HUES6 (cell line): Measurements from ENCODE around the gene ZBTB20.

ENCODE experiments used
- H3K27ac ChIP-seq: 2 replicates; pipeline ENCODE4 v1.7.0; 2013; ENCODE audit warnings: low read depth, mild to moderate bottlenecking, low read length, inconsistent platforms
- H3K27me3 ChIP-seq: 2 replicates; pipeline ENCODE4 v1.6.1; 2013; ENCODE audit warnings: low read length; ENCODE audit not compliant: control insufficient read depth, insufficient read depth
- H3K36me3 ChIP-seq: 2 replicates; pipeline ENCODE4 v1.6.1; 2013; ENCODE audit warnings: low read length; ENCODE audit not compliant: control insufficient read depth, insufficient read depth
- H3K4me1 ChIP-seq: 2 replicates; pipeline ENCODE4 v1.6.1; 2013; ENCODE audit warnings: low read length; ENCODE audit not compliant: control insufficient read depth, insufficient read depth
- H3K4me3 ChIP-seq: 2 replicates; pipeline ENCODE4 v1.5.1; 2013; ENCODE audit warnings: low read depth, low read length
- H3K9ac ChIP-seq: one replicate; pipeline ENCODE4 v1.6.1; 2013; ENCODE audit warnings: mild to moderate bottlenecking, low read length
- H3K9me3 ChIP-seq: 2 replicates; pipeline ENCODE4 v1.6.1; 2013; ENCODE audit warnings: low read depth, low read length; ENCODE audit not compliant: control insufficient read depth, insufficient read depth

Gene ZBTB20

GRCh38 chr3:114668099-114668498 is 479.0 kb downstream of the ZBTB20 start:
- H3K9ac ChIP-seq, result no peak overlapping the region
- H3K4me1 ChIP-seq, result peaks cover 6% of the 10 kb centered on the region; the same call in 1 of the 2 replicates
- H3K36me3 ChIP-seq, result no peaks in the 10 kb centered on the region
- H3K27me3 ChIP-seq, result no peaks in the 10 kb centered on the region
- no peaks in the 10 kb centered on the region for H3K9me3 ChIP-seq
- H3K4me3 ChIP-seq, result no peak overlapping the region
- H3K27ac ChIP-seq, result no peak overlapping the region

GRCh38 chr3:114666623-114667022 is 480.5 kb downstream of the ZBTB20 start:
- H3K4me1 ChIP-seq, result no peaks in the 10 kb centered on the region
- no peak overlapping the region for H3K27ac ChIP-seq
- H3K9me3 ChIP-seq, result no peaks in the 10 kb centered on the region
- no peak overlapping the region for H3K4me3 ChIP-seq
- no peaks in the 10 kb centered on the region for H3K36me3 ChIP-seq
- H3K27me3 ChIP-seq, result no peaks in the 10 kb centered on the region
- H3K9ac ChIP-seq, result no peak overlapping the region

- H3K4me3 ChIP-seq, result no peak overlapping the region
- H3K9ac ChIP-seq, result no peak overlapping the region
- no peaks in the 10 kb centered on the region for H3K27me3 ChIP-seq
- no peaks in the 10 kb centered on the region for H3K9me3 ChIP-seq
- H3K36me3 ChIP-seq, result no peaks in the 10 kb centered on the region
- no peaks in the 10 kb centered on the region for H3K4me1 ChIP-seq
- no peak overlapping the region for H3K27ac ChIP-seq
Measured at GRCh38 chr3:114664006-114664405, 483.1 kb downstream of the ZBTB20 start.

GRCh38 chr3:114660808-114661207 is 486.3 kb downstream of the ZBTB20 start:
- Histone ChIP-seq H3K4me1 (no peaks in the 10 kb centered on the region), H3K9ac (no peak overlapping the region), H3K27ac (no peak overlapping the region), H3K36me3 (no peaks in the 10 kb centered on the region), H3K27me3 (no peaks in the 10 kb centered on the region), H3K4me3 (no peak overlapping the region), H3K9me3 (no peaks in the 10 kb centered on the region)

- Histone ChIP-seq H3K4me3 (no peak overlapping the region), H3K27me3 (no peaks in the 10 kb centered on the region), H3K27ac (no peak overlapping the region), H3K36me3 (no peaks in the 10 kb centered on the region), H3K9ac (no peak overlapping the region), H3K9me3 (no peaks in the 10 kb centered on the region), H3K4me1 (no peaks in the 10 kb centered on the region)
Measured at GRCh38 chr3:114660124-114660523, 487.0 kb downstream of the ZBTB20 start.

GRCh38 chr3:114659109-114660061 is 487.7 kb downstream of the ZBTB20 start:
- Histone ChIP-seq H3K9ac (no peak overlapping the region), H3K27ac (no peak overlapping the region), H3K9me3 (no peaks in the 10 kb centered on the region), H3K36me3 (no peaks in the 10 kb centered on the region), H3K4me3 (no peak overlapping the region), H3K27me3 (no peaks in the 10 kb centered on the region), H3K4me1 (no peaks in the 10 kb centered on the region)

DNA sequence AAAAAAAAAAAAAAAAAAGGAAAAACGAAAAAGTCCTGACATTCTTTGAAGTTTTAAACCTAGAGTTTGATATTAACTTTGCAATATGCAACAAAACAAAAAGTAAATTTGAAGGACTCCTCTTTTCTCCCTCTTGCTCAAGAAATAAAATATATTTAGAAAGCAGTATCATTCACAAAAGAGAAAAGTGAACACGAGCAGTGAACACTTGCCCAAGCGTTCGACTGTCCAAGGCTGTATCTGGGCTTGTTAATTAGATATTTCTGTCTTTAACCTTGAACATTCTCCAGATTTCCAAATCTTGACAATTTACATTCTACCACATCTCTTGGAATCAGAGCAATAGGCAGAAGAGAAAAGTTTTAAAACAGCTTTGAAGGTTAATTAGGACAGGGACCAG is 495.5 kb downstream of the ZBTB20 start:
- Histone ChIP-seq H3K4me3 (no peak overlapping the region), H3K9ac (no peak overlapping the region), H3K36me3 (no peaks in the 10 kb centered on the region), H3K27ac (no peak overlapping the region), H3K27me3 (no peaks in the 10 kb centered on the region), H3K9me3 (no peaks in the 10 kb centered on the region), H3K4me1 (no peaks in the 10 kb centered on the region)

DNA sequence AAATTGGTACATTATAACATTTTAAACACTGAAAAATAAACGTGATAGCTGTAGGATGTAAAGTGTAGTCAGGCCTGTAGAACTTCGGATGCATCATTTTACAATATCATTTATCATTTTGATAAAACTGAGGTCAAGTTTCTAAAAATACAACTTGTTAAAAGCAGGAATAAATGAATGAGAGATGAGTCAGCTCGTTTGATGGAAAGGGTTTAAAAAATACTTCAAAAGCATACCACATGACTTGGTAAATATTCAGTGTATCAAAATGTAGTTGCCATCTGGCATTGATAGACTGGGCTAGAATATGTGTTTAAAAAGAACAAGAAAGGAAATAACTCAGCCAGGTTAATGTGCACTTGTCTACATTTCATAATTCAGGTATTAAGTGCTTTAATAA is 496.3 kb downstream of the ZBTB20 start:
- H3K9ac ChIP-seq, result no peak overlapping the region

GRCh38 chr3:114649331-114649730 is 497.8 kb downstream of the ZBTB20 start:
- Histone ChIP-seq H3K27me3 (no peaks in the 10 kb centered on the region), H3K36me3 (no peaks in the 10 kb centered on the region), H3K27ac (peak overlapping the region; percentile 57; the same call in 1 of the 2 replicates), H3K4me1 (no peaks in the 10 kb centered on the region), H3K4me3 (no peak overlapping the region), H3K9me3 (no peaks in the 10 kb centered on the region), H3K9ac (no peak overlapping the region)

More for the DNA sequence above, 496.3 kb downstream of the ZBTB20 start:
- no peak overlapping the region for H3K4me3 ChIP-seq
- H3K27ac ChIP-seq, result no peak overlapping the region; the same call in 1 of the 2 replicates
- no peaks in the 10 kb centered on the region for H3K27me3 ChIP-seq
- H3K4me1 ChIP-seq, result no peaks in the 10 kb centered on the region
- H3K36me3 ChIP-seq, result no peaks in the 10 kb centered on the region
- H3K9me3 ChIP-seq, result no peaks in the 10 kb centered on the region

DNA sequence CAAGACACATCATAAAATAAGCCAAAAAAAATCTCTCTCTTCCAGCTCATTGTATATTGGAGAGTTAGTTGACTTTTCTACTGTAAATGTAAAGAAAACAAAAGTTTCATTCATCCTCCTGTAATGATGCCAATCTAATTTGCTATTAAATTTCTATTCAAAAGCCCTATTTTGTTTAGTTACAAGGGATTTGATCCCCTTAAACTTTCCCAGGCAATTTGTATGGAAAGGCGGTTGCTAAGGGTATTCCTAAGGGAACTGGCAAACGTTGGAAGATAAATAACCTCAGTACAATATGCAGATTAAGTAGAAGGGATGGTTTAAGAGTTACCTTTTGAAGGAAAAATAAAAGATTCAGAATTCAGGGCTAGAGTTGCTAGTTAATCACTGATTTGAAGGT is 500.6 kb downstream of the ZBTB20 start:
- no peaks in the 10 kb centered on the region for H3K36me3 ChIP-seq
- no peaks in the 10 kb centered on the region for H3K9me3 ChIP-seq
- no peak overlapping the region for H3K4me3 ChIP-seq
- peaks cover 8% of the 10 kb centered on the region for H3K4me1 ChIP-seq
- H3K27ac ChIP-seq, result no peak overlapping the region
- no peak overlapping the region for H3K9ac ChIP-seq
- no peaks in the 10 kb centered on the region for H3K27me3 ChIP-seq

GRCh38 chr3:114645392-114645791 is 501.7 kb downstream of the ZBTB20 start:
- H3K9me3 ChIP-seq, result no peaks in the 10 kb centered on the region
- H3K36me3 ChIP-seq, result no peaks in the 10 kb centered on the region
- H3K27me3 ChIP-seq, result no peaks in the 10 kb centered on the region
- peaks cover 8% of the 10 kb centered on the region for H3K4me1 ChIP-seq
- no peak overlapping the region for H3K27ac ChIP-seq
- no peak overlapping the region for H3K4me3 ChIP-seq
- H3K9ac ChIP-seq, result no peak overlapping the region
